ENCODE measurements around the gene ITGB5. TPM values are rescaled to one million over a fixed set of nuclear protein-coding genes. Genes with fewer than 3 reads are reported as not detected.

ITGB5 gene
- polyA plus RNA-seq, 2 of the 4 experiments (the other 2 are of a cell fraction) = 201 to 260 TPM

DNA sequence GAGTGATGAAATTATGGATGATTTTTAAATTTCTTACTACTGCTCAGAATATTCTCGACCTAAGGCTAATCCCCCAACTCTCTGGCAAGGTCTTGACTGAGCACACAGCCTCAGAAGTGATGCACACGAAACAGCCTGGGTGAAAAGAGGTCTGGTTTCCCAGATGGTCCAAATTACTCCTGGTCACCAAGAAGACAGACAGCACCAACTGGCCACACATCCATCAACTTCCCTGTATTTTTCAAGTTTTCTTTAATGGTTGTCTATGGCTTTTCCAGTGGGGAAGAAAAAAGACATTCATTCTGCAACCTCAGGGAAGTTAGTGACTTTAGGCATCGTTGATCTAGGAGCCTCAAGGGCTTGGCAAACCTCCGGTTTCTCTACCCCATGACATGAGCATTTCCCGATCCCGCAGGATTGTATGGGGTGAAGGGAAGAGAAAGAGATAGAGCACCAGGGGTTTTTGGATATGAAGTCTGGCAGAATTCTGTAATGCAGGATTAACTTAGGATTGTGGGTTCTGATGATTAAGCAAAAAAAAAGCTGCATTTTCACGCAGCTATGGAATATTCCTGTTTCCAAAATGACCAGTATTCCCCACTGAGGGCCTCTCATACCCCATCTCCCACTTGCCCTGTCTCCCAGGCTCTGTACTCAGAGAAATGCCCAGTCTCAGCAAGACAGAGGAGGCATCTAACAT is 94.7 kb downstream of the ITGB5 start:
- no peak overlapping the region for H3K4me3 ChIP-seq
- H3K4me2 ChIP-seq = 0 out of 3 replicates have a peak overlapping the region, but pooled peaks have one; percentile 19
- no peak for ATAC-seq
- ChIA-PET POLR2A (no interaction called here), CTCF (interaction anchor here (0.6 to 2.2 kb wide), 4 partner anchors 31 to 227 kb away, joined by 3 to 10 read pairs (median 6); no protein-coding TSS in a partner anchor)
- FAIRE-seq = no peak
- WGBS (ENCODE audit: missing lambda C conversion rate) = 91% methylated on average over 7 of the region's 7 CpGs
- H3K27ac ChIP-seq = peak overlapping the region; percentile 49 to 61; a peak in 5 of 6 replicates
- TF ChIP-seq, protein P1, sequence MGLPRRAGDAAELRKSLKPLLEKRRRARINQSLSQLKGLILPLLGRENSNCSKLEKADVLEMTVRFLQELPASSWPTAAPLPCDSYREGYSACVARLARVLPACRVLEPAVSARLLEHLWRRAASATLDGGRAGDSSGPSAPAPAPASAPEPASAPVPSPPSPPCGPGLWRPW (IDR thresholded peaks at IDR 0.05) = no peak
- TF ChIP-seq, protein P2, sequence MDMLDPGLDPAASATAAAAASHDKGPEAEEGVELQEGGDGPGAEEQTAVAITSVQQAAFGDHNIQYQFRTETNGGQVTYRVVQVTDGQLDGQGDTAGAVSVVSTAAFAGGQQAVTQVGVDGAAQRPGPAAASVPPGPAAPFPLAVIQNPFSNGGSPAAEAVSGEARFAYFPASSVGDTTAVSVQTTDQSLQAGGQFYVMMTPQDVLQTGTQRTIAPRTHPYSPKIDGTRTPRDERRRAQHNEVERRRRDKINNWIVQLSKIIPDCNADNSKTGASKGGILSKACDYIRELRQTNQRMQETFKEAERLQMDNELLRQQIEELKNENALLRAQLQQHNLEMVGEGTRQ (IDR thresholded peaks at IDR 0.05) = no peak
- TF ChIP-seq, protein P3, sequence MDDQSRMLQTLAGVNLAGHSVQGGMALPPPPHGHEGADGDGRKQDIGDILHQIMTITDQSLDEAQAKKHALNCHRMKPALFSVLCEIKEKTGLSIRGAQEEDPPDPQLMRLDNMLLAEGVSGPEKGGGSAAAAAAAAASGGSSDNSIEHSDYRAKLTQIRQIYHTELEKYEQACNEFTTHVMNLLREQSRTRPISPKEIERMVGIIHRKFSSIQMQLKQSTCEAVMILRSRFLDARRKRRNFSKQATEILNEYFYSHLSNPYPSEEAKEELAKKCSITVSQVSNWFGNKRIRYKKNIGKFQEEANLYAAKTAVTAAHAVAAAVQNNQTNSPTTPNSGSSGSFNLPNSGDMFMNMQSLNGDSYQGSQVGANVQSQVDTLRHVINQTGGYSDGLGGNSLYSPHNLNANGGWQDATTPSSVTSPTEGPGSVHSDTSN (IDR thresholded peaks at IDR 0.05) = no peak
- TF ChIP-seq RAD21 (conservative IDR thresholded peaks at IDR 0.05 in 1 of 2, IDR thresholded peaks at IDR 0.05 in 1 of 2) (no peak), NR3C1 (IDR thresholded peaks at IDR 0.05) (no peak), MAFK (IDR thresholded peaks at IDR 0.05; ENCODE audit: partially characterized antibody) (peak; percentile 76)
- no peaks in the 10 kb centered on the region for H3K9me3 ChIP-seq
- DNase-seq (ENCODE audit: low read depth in 1 of 2, low spot score in 1 of 2) = no peak
- H3K4me1 ChIP-seq = peaks cover 42% of the 10 kb centered on the region

DNA sequence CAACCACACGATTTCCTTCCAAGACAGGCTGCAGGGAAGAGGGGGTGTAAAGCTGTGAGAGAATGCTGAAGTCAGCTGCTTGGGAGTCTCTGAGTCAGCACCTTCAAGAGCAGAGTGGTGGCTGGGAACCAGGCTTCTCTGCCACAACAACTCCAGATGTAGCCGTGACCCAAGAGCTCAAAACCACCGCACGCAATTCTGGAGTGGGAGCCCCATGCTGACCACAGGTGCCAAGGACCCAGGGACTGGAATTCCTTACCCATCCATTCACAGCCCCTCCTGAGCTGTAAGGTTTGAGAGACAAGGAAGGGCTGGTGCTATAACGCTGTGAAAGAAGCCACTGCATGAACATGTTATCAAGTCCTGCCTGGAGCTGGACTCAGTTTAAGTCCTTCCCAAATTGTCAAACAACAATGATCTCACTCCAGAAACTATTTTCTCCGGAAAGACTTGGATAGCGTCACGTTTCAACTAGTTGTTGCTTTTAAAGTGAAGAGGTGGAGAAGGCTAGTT is 95.5 kb downstream of the ITGB5 start:
- H3K4me1 ChIP-seq = peaks cover 50% of the 10 kb centered on the region
- peak overlapping the region in 1 of 2 experiments; percentile 39; a peak in 3 of 6 replicates for H3K27ac ChIP-seq
- no peak overlapping the region for H3K4me2 ChIP-seq
- POLR2A ChIA-PET = interaction anchor here (1.5 kb wide), 1 partner anchor 95 kb away, joined by 3 read pairs; no protein-coding TSS in a partner anchor
- no peak for DNase-seq (ENCODE audit: low read depth in 1 of 2, low spot score in 1 of 2)
- H3K9me3 ChIP-seq = no peaks in the 10 kb centered on the region
- no peak for FAIRE-seq
- CTCF ChIA-PET = interaction anchor here (0.6 to 2.2 kb wide), 8 partner anchors 12 to 227 kb away, joined by 3 to 10 read pairs (median 4); no protein-coding TSS in a partner anchor
- 93% methylated on average over 8 of the region's 8 CpGs for WGBS (ENCODE audit: missing lambda C conversion rate)
- ATAC-seq = no peak
- TF ChIP-seq, protein P4, sequence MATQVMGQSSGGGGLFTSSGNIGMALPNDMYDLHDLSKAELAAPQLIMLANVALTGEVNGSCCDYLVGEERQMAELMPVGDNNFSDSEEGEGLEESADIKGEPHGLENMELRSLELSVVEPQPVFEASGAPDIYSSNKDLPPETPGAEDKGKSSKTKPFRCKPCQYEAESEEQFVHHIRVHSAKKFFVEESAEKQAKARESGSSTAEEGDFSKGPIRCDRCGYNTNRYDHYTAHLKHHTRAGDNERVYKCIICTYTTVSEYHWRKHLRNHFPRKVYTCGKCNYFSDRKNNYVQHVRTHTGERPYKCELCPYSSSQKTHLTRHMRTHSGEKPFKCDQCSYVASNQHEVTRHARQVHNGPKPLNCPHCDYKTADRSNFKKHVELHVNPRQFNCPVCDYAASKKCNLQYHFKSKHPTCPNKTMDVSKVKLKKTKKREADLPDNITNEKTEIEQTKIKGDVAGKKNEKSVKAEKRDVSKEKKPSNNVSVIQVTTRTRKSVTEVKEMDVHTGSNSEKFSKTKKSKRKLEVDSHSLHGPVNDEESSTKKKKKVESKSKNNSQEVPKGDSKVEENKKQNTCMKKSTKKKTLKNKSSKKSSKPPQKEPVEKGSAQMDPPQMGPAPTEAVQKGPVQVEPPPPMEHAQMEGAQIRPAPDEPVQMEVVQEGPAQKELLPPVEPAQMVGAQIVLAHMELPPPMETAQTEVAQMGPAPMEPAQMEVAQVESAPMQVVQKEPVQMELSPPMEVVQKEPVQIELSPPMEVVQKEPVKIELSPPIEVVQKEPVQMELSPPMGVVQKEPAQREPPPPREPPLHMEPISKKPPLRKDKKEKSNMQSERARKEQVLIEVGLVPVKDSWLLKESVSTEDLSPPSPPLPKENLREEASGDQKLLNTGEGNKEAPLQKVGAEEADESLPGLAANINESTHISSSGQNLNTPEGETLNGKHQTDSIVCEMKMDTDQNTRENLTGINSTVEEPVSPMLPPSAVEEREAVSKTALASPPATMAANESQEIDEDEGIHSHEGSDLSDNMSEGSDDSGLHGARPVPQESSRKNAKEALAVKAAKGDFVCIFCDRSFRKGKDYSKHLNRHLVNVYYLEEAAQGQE (IDR thresholded peaks at IDR 0.05) = no peak
- TF ChIP-seq MAFK (IDR thresholded peaks at IDR 0.05; ENCODE audit: partially characterized antibody) = peak; percentile 20
- no peak for TF ChIP-seq MAZ (IDR thresholded peaks at IDR 0.05; ENCODE audit: borderline replicate concordance, low read depth, low read length)
- TF ChIP-seq, protein P2 (IDR thresholded peaks at IDR 0.05) = no peak
- TF ChIP-seq HEYL (CRISPR knock-in tag; IDR thresholded peaks at IDR 0.05) = no peak
- H3K4me3 ChIP-seq = no peak overlapping the region

DNA sequence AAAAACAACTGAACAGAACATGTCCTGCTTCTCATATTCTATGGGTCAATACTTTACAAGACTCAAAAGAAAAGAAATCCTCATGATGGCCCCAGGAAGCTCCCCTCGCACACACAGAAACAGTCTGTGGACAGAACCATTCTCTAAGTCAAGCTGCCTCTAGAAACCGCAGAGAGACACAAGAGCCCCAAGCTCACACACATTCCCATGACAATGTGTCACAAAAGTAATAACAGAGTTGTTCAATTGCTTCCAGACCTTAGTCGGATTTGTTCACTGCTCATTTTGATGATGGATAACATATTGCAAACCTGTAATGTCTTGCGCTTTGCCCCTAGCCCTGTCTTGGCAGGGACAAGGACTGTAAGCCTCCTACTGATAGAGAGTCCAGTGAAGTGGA is 96.0 kb downstream of the ITGB5 start:
- Histone ChIP-seq H3K4me1 (peaks cover 56% of the 10 kb centered on the region), H3K27ac (peak overlapping the region in 1 of 2 experiments; percentile 39; a peak in 3 of 6 replicates), H3K4me2 (no peak overlapping the region), H3K4me3 (no peak overlapping the region), H3K9me3 (no peaks in the 10 kb centered on the region)
- ATAC-seq = no peak
- no peak for DNase-seq (ENCODE audit: low read depth in 1 of 2, low spot score in 1 of 2)
- ChIA-PET POLR2A (interaction anchor here (1.5 kb wide), 1 partner anchor 95 kb away, joined by 3 read pairs; no protein-coding TSS in a partner anchor), CTCF (interaction anchor here (0.6 to 2.2 kb wide), 7 partner anchors 12 to 118 kb away, joined by 3 to 10 read pairs (median 4); no protein-coding TSS in a partner anchor)
- no peak for FAIRE-seq
- WGBS (ENCODE audit: missing lambda C conversion rate) = 93% methylated on average over 4 of the region's 4 CpGs
- TF ChIP-seq CEBPB (IDR thresholded peaks at IDR 0.05) (no peak), GATA3 (IDR thresholded peaks at IDR 0.05; ENCODE audit: borderline replicate concordance) (no peak), KDM5A (IDR thresholded peaks at IDR 0.05) (no peak), CHD4 (IDR thresholded peaks at IDR 0.05; ENCODE audit: borderline replicate concordance) (no peak), KDM1A (IDR thresholded peaks at IDR 0.05; ENCODE audit: low read depth) (no peak), NFE2L2 (conservative IDR thresholded peaks at IDR 0.05; ENCODE audit: low read length) (no peak), ESRRA (IDR thresholded peaks at IDR 0.05; ENCODE audit: borderline replicate concordance, low read length) (no peak), HOXA7 (CRISPR knock-in tag; IDR thresholded peaks at IDR 0.05) (no peak), EP300 (IDR thresholded peaks at IDR 0.05) (no peak), CBX8 (IDR thresholded peaks at IDR 0.05) (no peak), CBX2 (IDR thresholded peaks at IDR 0.05; ENCODE audit: borderline replicate concordance, low read depth) (no peak), SREBF2 (IDR thresholded peaks at IDR 0.05) (no peak)
- TF ChIP-seq, protein P5, sequence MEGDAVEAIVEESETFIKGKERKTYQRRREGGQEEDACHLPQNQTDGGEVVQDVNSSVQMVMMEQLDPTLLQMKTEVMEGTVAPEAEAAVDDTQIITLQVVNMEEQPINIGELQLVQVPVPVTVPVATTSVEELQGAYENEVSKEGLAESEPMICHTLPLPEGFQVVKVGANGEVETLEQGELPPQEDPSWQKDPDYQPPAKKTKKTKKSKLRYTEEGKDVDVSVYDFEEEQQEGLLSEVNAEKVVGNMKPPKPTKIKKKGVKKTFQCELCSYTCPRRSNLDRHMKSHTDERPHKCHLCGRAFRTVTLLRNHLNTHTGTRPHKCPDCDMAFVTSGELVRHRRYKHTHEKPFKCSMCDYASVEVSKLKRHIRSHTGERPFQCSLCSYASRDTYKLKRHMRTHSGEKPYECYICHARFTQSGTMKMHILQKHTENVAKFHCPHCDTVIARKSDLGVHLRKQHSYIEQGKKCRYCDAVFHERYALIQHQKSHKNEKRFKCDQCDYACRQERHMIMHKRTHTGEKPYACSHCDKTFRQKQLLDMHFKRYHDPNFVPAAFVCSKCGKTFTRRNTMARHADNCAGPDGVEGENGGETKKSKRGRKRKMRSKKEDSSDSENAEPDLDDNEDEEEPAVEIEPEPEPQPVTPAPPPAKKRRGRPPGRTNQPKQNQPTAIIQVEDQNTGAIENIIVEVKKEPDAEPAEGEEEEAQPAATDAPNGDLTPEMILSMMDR (IDR thresholded peaks at IDR 0.05) = no peak
